GM19351 (cell line): Measurements from ENCODE around the gene MOK.
A peak's percentile ranks its signal among the peaks of the same experiment; 100 is the strongest.
"Not testable (repeated sequence)": the region's sequence is repeated elsewhere in the genome, so short reads cannot be mapped to it uniquely, and the experiment has no call there.

Source experiments
- ATAC-seq: cut with Tn5 transposase; IDR thresholded peaks from one replicate; pipeline ENCODE4 v1.9.1; 2021; ENCODE audit warnings: mild to moderate bottlenecking, moderate library complexity; ENCODE audit not compliant: unreplicated experiment

Gene MOK

DNA sequence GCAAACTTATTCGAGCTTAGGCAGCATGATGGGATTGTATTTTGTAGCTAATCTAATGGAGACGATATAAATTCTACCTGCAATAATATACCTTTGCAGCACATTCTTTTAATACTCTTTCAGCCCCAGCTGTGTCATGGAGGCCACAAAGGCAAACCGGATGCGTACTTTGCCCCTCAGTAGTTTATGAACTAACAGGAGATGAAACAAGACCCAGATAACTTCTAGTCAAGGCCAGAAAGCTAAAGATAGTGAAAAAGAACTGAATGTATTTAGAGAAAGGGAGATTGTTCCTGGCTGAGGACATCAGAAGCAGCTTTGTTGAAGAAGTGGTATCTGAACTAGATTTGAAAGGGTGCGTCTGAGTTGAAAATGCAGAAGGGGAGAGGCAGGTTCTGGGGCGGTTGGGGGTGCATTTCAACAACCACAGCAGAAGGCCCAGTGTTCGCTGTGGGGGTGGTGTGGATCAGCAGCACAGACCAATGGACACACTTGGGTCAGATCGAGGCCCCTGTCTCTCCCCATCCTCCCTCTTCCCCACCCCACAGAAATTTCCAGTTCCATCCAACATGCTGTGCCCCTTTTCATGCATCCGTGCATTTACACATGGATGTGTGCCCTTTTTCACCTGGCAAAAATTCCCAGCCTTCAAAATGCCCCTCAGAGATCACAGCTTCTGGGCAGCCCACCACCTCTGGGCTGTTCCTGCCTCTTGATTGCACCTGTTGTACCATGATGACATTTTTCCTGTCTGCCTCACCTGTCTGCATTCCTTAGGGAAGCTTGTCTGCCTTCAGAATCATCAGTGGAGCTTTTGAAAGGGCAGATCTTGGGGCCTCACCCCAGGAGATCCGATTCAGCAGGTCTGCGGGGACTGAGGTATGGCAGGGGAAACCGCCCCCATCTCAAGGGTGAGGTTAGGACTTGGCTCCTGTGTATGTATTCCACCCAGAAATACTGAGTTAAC, 16.8 kb upstream of the MOK start:
- ATAC-seq: no peak

DNA sequence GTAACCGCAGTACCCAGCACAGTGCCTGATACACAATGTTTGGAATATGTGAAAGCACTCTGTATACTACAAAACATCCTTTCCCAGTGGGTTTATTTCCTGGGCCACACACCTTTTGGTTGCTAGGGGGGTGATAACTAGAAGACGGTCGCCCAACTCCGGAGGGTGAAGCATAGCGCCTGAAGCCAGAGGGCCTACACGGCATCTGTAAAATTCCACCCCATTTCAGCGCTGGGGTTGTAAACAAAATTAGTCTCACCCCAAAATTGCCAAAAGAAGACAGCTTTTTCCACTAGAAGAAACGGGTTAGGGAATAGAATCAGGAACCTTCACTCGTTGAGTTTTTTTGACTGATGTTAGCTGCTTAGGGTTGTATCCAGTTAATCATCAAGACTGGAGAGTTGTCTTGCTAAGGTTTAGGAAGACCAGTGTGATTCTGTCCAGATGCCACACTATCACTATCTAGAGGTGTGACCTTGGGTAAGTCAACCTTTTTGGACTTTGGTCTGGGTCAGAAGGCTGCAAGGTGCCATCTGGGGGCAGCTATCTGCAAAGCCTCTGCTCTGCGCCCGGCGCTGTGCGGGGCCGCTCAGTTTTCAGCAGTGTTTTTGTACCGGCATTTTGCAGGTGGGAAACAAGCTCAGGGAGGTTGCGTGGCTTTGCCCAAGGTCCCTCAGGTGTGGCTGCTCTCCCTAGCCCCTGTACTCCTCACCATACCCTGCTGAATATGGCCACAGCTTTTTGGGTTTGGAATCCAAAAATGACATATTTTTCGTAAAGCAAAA, 15.9 kb upstream of the MOK start:
- ATAC-seq: no peak

DNA sequence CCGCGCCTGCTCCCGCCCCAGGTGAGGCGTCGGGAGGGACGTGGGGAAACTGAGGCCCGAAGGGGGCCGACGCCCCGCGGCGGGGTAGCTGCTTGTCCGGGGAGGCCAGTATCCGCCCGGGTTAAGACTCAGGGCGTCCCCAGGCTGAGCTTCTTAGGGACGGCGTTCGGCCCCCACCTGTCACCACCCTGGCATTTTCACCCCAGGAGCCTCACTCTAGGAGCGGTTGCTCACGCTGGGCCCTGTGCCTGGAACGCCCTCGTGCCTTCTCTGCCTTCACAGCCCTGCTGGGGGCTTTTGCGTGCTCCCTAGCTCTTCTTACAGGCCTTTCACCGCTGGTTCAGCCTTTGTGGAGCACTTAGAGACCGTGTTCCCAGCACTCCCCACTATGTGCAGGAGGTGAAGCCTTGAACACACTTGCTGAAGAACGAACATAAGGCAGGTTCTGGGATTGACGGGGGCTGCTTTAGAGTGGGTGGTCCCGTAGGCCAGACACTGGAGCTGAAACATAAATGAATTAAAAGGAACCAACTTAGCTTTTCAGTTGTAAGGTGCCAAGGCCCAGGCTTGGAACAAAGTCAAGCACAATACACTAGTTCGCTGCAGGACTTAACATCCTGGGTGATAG, 15.2 kb upstream of the MOK start:
- ATAC-seq: peak; percentile 15

DNA sequence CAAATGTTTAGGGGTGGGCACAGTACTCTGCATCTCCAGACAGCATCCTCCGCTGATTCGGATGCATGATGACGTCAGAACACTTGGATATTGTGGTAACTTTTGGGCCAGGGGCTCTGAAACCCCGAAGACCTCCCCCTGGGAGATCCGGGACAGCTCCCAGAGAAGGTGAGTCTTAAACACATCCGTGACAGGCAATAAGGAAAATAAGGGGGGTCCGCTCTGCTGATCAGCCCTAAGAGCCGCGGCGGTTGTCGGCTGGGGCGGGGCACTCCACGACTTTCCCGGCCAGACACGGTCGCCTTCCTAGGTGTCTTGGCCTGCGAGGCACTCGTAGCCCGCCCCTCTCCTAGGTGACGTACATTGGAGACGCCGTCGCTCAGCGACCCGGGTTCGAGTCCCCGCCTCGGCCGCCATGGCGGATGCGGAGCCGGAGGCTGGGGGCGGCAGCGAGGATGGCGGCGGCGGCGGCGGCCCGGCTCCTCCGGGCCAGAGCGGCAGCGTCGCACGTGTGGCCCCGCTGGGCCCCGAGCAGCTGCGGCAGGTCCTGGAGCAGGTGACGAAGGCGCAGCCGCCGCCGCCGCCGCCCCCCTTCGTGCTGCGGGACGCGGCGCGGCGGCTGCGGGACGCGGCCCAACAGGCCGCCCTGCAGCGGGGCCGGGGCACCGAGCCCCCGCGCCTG, 14.5 kb upstream of the MOK start, which contains the start of gene ZNF839:
ZNF839 (plus strand) TSS at position 396 of the 682 bp plus-strand sequence; CDS start at position 416, 20 bp downstream.
- ATAC-seq: peak; percentile 63

DNA sequence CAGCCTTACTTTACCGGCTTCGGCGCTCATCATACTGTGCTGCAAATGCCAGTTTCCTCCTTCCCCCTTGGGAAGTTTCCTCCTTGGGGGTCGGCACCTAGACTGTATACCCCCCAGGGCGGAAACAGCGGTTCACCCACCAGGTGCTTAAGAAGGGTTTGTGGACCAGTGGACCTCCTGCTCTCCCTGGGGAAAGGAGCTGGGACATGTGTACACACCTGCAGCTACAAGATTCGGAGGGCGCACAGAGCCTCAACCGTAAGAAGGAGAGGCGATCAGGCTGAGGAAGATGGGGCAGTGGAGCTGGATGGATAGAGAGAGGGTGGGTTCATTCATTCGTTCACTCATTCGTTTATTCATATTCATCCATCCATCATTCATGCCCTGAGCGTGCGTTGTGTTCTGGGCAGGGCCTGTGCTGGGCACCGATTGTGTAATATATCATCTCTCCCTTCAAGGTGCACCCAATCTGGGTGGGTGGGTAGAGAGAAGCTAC, 13.9 kb upstream of the MOK start:
- ATAC-seq: no peak

DNA sequence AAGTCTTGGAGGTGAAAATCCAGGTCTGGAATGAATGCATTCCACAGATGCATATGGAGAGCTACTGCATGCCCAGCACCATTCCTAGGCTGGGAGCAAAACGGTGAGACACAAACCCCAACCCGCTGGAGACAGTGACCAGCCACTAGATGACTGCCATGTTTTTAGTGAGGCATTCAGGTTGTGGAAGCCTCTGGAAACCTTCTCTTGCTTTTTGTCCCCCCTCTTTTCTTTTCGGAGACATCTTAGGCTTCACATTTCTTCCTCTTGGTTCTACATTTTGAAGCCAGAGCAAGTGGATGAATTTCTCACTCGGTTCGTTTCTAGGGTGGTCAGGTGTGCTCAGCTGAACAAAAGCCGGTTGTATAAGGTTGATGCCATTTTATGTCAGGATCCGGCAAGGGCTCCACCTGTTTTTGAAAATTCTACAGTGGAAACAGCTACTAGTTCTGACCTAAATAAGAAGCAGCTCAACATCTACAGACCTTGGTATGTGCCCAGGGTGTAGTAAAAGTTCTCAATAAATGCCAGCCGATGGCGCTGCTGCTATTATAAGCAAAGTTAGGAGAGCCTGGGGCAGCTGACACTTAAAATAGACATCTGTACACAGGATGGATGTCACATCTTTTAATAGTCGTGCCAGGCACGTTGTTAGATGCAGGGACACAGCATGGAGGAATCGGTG, 12.7 kb upstream of the MOK start:
- no peak for ATAC-seq

DNA sequence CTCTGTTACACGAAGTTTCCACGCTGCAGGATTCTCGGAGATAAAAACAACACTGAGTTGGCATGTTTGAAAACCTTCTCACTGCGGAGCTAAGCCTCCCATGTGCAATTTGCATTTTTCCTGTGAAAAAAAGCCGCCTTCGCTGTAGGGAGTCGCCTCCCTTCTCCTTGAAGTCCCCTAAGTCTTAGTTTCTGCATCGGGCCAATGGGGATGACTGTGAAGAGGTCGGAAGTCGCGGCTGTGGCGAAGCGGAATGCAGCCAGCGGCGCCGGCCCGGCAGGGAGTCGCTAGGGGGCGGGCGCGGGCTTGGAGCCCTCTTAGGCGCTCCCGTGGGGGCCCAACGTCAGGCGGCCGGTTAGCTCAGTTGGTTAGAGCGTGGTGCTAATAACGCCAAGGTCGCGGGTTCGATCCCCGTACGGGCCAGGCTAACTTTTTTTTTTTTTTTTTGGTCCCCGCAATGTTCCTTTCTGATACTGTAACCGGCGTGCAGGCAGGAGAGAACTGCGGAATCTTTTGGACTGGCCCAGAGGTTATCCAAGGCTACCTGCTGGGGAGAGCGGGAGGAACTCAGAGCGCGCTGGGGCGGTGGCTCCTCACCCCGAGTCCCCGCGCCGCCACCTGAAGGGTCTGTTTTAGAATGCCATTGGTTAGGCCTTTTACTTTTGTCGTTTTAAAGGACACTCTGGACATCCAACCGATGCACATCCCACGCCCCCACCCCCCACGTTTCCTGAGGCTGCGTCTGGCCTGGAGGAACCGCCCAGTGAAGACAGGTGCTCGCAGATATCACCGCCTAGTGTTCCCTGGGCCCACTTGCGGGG, 12.0 kb upstream of the MOK start:
- peak; percentile 49 for ATAC-seq

DNA sequence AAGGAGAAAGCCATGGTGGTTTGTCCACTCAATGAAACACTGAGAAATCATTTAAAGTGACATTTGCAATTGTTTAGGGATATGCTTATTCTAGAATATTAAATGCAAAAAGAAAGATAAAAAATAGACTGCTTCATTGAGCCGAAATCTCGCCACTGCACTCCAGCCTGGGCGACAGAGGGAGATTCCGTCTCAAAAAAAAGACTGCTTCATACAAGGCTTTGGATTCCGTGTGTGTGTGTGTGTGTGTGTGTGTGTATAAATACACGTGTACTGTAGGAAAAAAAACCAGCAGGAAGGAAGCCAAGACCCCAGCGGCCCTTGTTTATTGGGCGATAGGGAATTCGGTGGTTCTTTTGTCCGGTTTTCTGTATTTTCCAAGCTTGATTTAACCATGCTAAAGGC, 11.4 kb upstream of the MOK start:
- ATAC-seq: no peak

DNA sequence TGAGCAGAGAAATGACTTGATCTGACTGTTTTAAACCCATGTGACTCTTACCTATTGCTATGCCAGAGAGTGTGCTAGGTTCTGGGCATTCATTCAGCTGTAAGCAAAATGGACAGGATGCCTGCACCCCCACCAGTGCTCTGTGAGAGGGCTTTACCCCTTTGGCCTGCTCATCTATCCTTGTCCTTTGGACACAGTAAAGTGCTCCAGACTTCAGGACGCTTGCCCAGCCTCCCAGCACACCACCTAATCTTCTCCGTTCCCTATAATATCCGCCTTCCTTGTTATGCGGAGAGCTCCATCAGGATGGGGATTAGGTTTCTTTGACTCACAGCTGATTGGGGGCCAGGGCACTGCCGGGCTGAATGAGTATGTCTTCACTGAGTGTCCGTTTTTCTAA, 10.2 kb upstream of the MOK start:
- ATAC-seq: no peak

DNA sequence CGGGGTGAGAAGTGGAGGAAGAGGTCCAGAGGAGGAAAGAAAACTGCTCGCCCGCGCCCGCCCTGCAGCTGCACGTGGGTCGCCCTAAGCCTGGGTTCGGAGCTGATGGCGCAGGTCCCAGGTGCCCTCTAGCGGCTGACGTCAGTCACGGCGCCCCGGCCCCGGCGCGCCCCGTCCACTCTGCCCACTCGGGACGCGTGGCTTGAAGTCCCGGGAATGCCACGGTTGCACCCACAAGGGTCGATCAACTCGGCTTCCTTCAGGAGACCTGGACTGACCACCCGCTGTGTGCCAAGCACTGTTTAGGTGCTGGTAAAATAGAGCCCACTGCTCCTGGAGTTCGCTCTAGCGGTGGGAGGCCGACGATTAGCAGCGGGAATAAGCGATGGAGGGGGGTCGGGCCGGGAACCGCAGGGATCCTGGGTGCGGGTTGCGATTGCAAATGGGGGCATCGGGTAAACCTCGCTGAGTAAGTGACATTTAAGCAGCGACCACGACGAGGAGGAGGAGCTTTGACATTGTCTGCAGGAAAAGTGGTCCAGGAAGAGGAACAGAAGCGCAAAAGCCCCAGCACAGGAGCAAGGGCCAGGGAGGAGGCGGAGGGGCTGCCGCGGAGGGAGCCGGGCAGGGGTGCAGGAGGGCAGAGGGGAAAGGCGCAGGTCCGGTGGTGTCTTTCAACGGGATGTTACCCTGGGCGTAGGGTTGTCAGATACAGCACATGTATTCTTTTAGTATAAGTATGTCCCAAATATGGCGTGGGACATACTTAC, 9.5 kb upstream of the MOK start:
- peak; percentile 63 for ATAC-seq

DNA sequence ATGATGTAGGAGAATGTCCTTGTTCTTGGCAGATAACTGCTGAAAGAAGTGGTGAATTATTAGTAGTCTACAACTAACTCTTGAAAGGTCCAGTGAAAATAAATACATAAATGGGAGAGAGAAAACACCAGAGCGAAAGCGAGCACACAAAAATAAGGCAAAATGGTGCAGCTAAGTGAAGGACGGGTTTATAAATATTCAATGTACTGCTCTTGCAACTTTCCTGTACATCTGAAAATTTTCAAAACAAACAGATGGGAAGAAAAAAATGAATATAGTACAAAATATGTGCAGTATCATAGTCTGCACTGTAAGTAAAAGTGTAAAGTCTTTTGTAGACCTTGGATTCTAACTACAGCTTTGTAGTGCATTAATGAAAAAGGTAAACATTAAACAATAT, 1.3 kb downstream of the MOK start:
- no peak for ATAC-seq

DNA sequence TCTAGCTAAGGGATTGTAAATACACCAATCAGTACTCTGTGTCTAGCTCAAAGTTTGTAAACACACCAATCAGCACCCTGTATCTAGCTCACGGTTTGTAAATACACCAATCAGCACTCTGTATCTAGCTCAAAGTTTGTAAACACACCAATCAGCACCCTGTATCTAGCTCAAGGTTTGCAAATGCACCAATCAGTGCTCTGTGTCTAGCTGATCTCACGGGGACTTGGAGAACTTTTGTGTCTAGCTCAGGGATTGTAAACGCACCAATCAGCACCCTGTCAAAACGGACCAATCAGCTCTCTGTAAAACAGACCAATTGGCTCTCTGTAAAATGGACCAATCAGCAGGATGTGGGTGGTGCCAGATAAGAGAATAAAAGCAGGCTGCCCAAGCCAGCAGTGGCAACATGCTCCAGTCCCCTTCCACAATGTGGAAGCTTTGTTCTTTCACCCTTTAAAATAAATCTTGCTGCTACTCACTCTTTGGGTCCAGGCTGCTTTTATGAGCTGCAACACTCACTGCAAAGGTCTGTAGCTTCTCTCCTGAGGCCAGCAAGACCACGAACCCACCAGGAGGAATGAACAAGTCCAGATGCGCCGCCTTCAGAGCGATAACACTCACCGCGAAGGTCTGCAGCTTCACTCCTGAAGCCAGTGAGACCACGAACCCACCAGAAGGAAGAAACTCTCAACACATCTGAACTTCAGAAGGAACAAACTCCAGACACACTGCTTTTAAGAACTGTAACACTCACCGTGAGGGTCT, 6.5 kb downstream of the MOK start:
- ATAC-seq: not testable (repeated sequence)

DNA sequence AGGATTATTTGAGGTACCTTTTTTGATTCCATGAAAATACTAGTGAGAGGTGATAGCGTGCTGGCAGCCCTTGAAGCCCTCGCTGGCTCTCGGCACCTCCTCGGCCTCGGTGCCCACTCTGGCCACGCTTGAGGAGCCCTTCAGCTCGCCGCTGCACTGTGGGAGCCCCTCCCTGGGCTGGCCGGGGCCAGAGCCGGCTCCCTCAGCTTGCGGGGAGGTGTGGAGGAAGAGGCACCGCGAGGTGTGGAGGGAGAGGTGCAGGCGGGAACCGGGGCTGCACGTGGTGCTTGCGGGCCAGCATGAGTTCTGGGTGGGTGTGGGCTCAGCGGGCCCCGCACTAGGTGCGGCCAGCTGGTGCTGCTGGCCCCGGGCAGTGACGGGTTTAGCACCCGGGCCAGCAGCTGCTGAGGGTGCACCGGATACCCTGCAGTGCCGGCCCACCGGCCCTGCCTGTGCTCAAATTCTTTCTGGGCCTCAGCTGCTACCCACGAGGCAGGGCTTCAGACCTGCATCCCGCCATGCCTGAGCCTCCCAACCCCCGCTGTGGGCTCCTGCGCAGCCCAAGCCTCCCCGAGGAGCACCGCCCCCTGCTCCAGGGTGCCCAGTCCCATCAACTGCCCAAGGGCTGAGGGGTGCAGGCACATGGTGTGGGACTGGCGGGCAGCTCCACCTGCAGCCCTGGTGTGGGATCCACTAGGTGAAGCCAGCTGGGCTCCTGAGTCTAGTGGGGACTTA, 7.4 kb downstream of the MOK start:
- ATAC-seq: no peak

DNA sequence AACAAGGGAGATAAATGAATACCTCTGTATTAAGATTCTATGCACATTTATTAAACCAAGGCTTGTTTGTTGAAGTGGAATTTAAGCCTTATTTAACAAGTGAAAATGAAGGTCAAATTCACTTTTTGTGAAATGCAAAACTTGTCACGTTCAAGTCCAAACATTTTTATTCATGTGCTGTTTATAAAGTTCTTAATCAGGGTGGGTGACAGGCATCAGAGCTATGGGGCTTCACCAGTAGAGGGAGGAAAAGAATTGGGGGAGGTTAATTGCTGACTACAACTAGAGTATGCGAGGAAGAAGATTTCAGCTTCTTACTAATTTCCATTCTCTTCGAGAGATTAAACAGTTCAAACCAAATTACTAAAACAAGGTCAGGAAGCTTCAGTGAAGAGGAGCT, 9.7 kb downstream of the MOK start:
- no peak for ATAC-seq

DNA sequence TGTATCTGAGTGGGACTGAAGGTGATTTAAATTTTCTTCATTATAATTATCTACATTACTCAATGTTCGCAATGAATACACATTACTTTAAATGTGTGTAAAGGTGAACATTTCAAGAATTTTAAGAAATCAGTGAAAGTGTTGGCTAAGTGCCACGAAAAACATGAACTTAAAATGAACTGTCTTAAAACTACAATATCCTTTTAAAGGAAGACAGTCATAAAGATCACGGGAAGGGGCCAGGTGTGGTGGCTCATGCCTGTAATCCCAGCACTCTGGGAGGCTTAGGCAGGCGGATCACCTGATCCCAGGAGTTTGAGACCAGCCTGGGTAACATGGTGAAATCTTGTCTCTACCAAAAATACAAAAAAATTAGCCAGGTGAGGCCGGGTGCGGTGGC, 11.2 kb downstream of the MOK start:
- ATAC-seq: no peak

DNA sequence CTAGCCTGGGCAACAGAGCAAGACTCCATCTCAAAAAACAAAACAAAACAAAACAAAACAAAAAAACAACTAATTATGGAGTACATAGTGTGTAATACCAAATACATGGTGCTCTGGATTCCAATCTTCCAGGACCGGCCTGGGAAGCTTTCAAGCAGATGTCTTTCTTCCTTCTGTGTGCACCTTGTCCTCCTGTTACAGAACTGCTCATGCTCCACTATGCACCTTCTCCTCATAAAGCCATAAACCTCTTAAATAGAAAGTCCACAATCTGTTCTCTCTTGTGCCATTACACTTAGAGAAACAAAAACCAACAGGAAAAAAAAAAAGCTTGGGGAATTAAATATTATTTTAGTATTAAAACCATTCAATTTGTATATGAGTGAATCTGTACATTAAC, 12.5 kb downstream of the MOK start:
- no peak for ATAC-seq

DNA sequence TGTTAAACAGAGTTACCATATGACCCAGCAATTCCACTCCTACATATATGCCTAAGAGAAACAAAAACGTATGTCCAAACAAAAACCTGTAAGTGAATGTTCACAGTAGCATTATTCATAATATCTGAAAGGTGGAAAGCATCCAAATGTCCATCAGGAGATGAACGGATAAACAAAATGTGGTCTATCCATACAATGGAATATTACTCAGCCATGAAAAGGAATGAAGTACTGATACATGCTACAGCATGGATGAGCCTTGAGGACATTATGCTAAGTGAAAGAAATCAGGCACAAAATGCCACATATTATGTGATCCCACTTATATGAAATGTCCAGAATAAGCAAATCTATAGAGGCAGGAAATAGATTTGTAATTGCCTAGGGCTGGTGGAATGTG, 16.8 kb downstream of the MOK start:
- no peak for ATAC-seq
